Stimulated activated CD4-positive, alpha-beta T cell treated with anti-CD3 and anti-CD28 coated beads, Interleukin-2, amount 100 ng/mL, for 4 hours (primary cell): Measurements from ENCODE around the gene ZNF8.
"Not testable (repeated sequence)": the region's sequence is repeated elsewhere in the genome, so short reads cannot be mapped to it uniquely, and the experiment has no call there.

ENCODE experiments used
- DNase-seq: peaks from one replicate; pipeline ENCODE4 v3.0.0-alpha.2; 2020; ENCODE audit warnings: low read depth

Gene ZNF8

GRCh38 chr19:58296104-58296503 is 17.3 kb downstream of the ZNF8 start:
- DNase-seq: no peak

- DNase-seq: no peak
These were observed 21.9 kb downstream of the ZNF8 start for GRCh38 chr19:58300620-58301019.

GRCh38 chr19:58304255-58304654 is 25.5 kb downstream of the ZNF8 start:
- no peak for DNase-seq

- no peak for DNase-seq
These were observed 26.0 kb downstream of the ZNF8 start for GRCh38 chr19:58304748-58305064.

GRCh38 chr19:58305065-58305931 is 26.5 kb downstream of the ZNF8 start, which contains the start of gene ERVK3-1:
TSS of gene ERVK3-1 (plus strand) at chr19:58305377. CDS start at chr19:58312169, 6,792 bp downstream.
- peak; percentile 91 for DNase-seq

GRCh38 chr19:58305932-58306323 is 27.2 kb downstream of the ZNF8 start:
- DNase-seq: no peak

GRCh38 chr19:58307736-58308135 is 29.0 kb downstream of the ZNF8 start:
- DNase-seq: no peak

GRCh38 chr19:58310685-58311084 is 31.9 kb downstream of the ZNF8 start:
- not testable (repeated sequence) for DNase-seq

GRCh38 chr19:58311345-58311865 is 32.6 kb downstream of the ZNF8 start:
- DNase-seq: no peak

- DNase-seq: no peak
These were observed 36.8 kb downstream of the ZNF8 start for GRCh38 chr19:58315580-58315979.

GRCh38 chr19:58317476-58318072 is 38.8 kb downstream of the ZNF8 start:
- no peak for DNase-seq

- DNase-seq: no peak
These were observed 39.5 kb downstream of the ZNF8 start for GRCh38 chr19:58318297-58318696.

GRCh38 chr19:58319241-58319640 is 40.5 kb downstream of the ZNF8 start:
- no peak for DNase-seq

- no peak for DNase-seq
These were observed 46.7 kb downstream of the ZNF8 start for GRCh38 chr19:58325311-58326022.

GRCh38 chr19:58326501-58326913 is 47.8 kb downstream of the ZNF8 start:
- DNase-seq: no peak

- peak; percentile 84 for DNase-seq
These were observed 48.4 kb downstream of the ZNF8 start, which contains the start of gene ZSCAN22 for GRCh38 chr19:58326914-58327726. TSS of gene ZSCAN22 (plus strand) at chr19:58326994. CDS start at chr19:58334803, 7,809 bp downstream.

GRCh38 chr19:58328999-58329398 is 50.2 kb downstream of the ZNF8 start:
- no peak for DNase-seq

- no peak for DNase-seq
These were observed 51.7 kb downstream of the ZNF8 start for GRCh38 chr19:58330458-58330857.

GRCh38 chr19:58332697-58333096 is 53.9 kb downstream of the ZNF8 start:
- DNase-seq: no peak

GRCh38 chr19:58334691-58335249 is 56.0 kb downstream of the ZNF8 start:
- no peak for DNase-seq

- no peak for DNase-seq
These were observed 56.9 kb downstream of the ZNF8 start for GRCh38 chr19:58335630-58336029.
